ENCODE results near the gene WDHD1. TPM values are rescaled to one million over a fixed set of nuclear protein-coding genes. Genes with fewer than 3 reads are reported as not detected.

Gene WDHD1
- total and polyA plus RNA-seq, 2 experiments from 2014 or later: 4.9 to 7.4 TPM

GRCh38 chr14:55057919-55058318 is 31.0 kb upstream of the WDHD1 start:
- DNase-seq (ENCODE audit: low read depth in 1 of 2, low spot score in 1 of 2): no peak

GRCh38 chr14:55054098-55054497 is 27.2 kb upstream of the WDHD1 start:
- Histone ChIP-seq H3K4me3 (no peak overlapping the region), H3K4me1 (ENCODE audit: low read depth) (peaks cover 15% of the 10 kb centered on the region), H3K36me3 (no peaks in the 10 kb centered on the region), H3K27ac (no peak overlapping the region), H3K27me3 (no peaks in the 10 kb centered on the region), H3K9me3 (ENCODE audit: low read depth) (no peaks in the 10 kb centered on the region)
- no peak for DNase-seq (ENCODE audit: low read depth in 1 of 2, low spot score in 1 of 2)
- TF ChIP-seq CTCF (IDR thresholded peaks at IDR 0.05; ENCODE audit: low read depth, low read length): no peak

More at GRCh38 chr14:55057919-55058318, 31.0 kb upstream of the WDHD1 start:
- Histone ChIP-seq H3K27me3 (no peaks in the 10 kb centered on the region), H3K36me3 (peaks cover 17% of the 10 kb centered on the region), H3K4me3 (no peak overlapping the region), H3K4me1 (ENCODE audit: low read depth) (peaks cover 7% of the 10 kb centered on the region), H3K27ac (no peak overlapping the region), H3K9me3 (ENCODE audit: low read depth) (no peaks in the 10 kb centered on the region)
- no peak for TF ChIP-seq CTCF (IDR thresholded peaks at IDR 0.05; ENCODE audit: low read depth, low read length)

GRCh38 chr14:55053500-55053899 is 26.6 kb upstream of the WDHD1 start:
- no peak for DNase-seq (ENCODE audit: low read depth in 1 of 2, low spot score in 1 of 2)
- peak overlapping the region; percentile 100 for H3K27ac ChIP-seq
- H3K9me3 ChIP-seq (ENCODE audit: low read depth): no peaks in the 10 kb centered on the region
- no peaks in the 10 kb centered on the region for H3K36me3 ChIP-seq
- H3K4me1 ChIP-seq (ENCODE audit: low read depth): peaks cover 15% of the 10 kb centered on the region
- no peak for TF ChIP-seq CTCF (IDR thresholded peaks at IDR 0.05; ENCODE audit: low read depth, low read length)
- H3K27me3 ChIP-seq: no peaks in the 10 kb centered on the region
- peak overlapping the region; percentile 95 for H3K4me3 ChIP-seq

- TF ChIP-seq CTCF (IDR thresholded peaks at IDR 0.05; ENCODE audit: low read depth, low read length): no peak
- peak overlapping the region; percentile 100 for H3K27ac ChIP-seq
- peak overlapping the region; percentile 95 for H3K4me3 ChIP-seq
- H3K4me1 ChIP-seq (ENCODE audit: low read depth): peaks cover 15% of the 10 kb centered on the region
- no peaks in the 10 kb centered on the region for H3K9me3 ChIP-seq (ENCODE audit: low read depth)
- H3K27me3 ChIP-seq: no peaks in the 10 kb centered on the region
- no peak for DNase-seq (ENCODE audit: low read depth in 1 of 2, low spot score in 1 of 2)
- H3K36me3 ChIP-seq: no peaks in the 10 kb centered on the region
These were observed 26.1 kb upstream of the WDHD1 start for GRCh38 chr14:55053018-55053417.

GRCh38 chr14:55052269-55052930 is 25.5 kb upstream of the WDHD1 start:
- Histone ChIP-seq H3K36me3 (no peaks in the 10 kb centered on the region), H3K9me3 (ENCODE audit: low read depth) (no peaks in the 10 kb centered on the region), H3K4me3 (peak overlapping the region; percentile 95), H3K4me1 (ENCODE audit: low read depth) (peaks cover 15% of the 10 kb centered on the region), H3K27me3 (no peaks in the 10 kb centered on the region), H3K27ac (peak overlapping the region; percentile 100)
- TF ChIP-seq CTCF (IDR thresholded peaks at IDR 0.05; ENCODE audit: low read depth, low read length): no peak
- peak in 1 of 2 donors; percentile 54 for DNase-seq (ENCODE audit: low read depth in 1 of 2, low spot score in 1 of 2)
